Body of pancreas (tissue), 4 donors: ENCODE measurements around the gene TNRC6A.

Experiments
- CTCF ChIP-seq, 7 experiments: fragments of 450-650 bp in 4 of 7; fragments of 200-600 bp in 3 of 7; sonication (generic) in 3 of 7; IDR thresholded peaks; one replicate each; pipeline ENCODE4 v1.5.1; 2016 to 2019; ENCODE audit warnings: antibody characterized with exemption in 7 of 7
- POLR2A ChIP-seq, 3 donors: fragments of 450-650 bp; IDR thresholded peaks; one replicate each; pipeline ENCODE4 v1.6.1; 2016; ENCODE audit warnings: antibody characterized with exemption in 3 of 3, mild to moderate bottlenecking in 2 of 3

GRCh38 chr16:24805484-24805883, 76.0 kb downstream of the TNRC6A start:
- TF ChIP-seq CTCF (IDR thresholded peaks at IDR 0.05) (no peak), POLR2A (IDR thresholded peaks at IDR 0.05) (no peak)
